ENCODE results near the gene SNTB2. TPM values are rescaled to one million over a fixed set of nuclear protein-coding genes. Genes with fewer than 3 reads are reported as not detected.

SNTB2 gene
- polyA plus RNA-seq, 4 donors = 1.9 to 7.2 (median 5.3) TPM

GRCh38 chr16:69188236-69188549, 1.2 kb downstream of the SNTB2 start:
- Histone ChIP-seq H3K9me3 (ENCODE audit: control insufficient read depth in 2 of 2, insufficient read depth in 1 of 2, low read depth in 1 of 2, low read length in 1 of 2) (no peaks in the 10 kb centered on the region), H3K36me3 (ENCODE audit: control insufficient read depth in 3 of 3, insufficient read depth in 2 of 3, low read depth in 1 of 3, low read length in 3 of 3) (no peaks in the 10 kb centered on the region), H3K4me3 (ENCODE audit: low read depth in 1 of 3, low read length in 3 of 3) (peak overlapping the region; percentile 76 to 94 (median 84)), H3K27me3 (ENCODE audit: control insufficient read depth in 3 of 3, insufficient read depth in 3 of 3, low read length in 3 of 3) (no peaks in the 10 kb centered on the region), H3K27ac (ENCODE audit: low read depth in 1 of 3, low read length in 2 of 3) (peak overlapping the region in 2 of 3 donors; percentile 55 to 99), H3K4me1 (ENCODE audit: control insufficient read depth in 3 of 3, insufficient read depth in 2 of 3, low read depth in 1 of 3, low read length in 2 of 3) (peaks cover 0 to 5% (median 3%) of the 10 kb centered on the region in 3 donors)
- FAIRE-seq = no peak
- peak in 1 of 2 donors; percentile 56 for DNase-seq
- WGBS, 3 donors = 3% methylated on average over 5 of the region's 5 CpGs

- H3K36me3 ChIP-seq (ENCODE audit: control insufficient read depth in 3 of 3, insufficient read depth in 2 of 3, low read depth in 1 of 3, low read length in 3 of 3) = no peaks in the 10 kb centered on the region
- no peaks in the 10 kb centered on the region for H3K27me3 ChIP-seq (ENCODE audit: control insufficient read depth in 3 of 3, insufficient read depth in 3 of 3, low read length in 3 of 3)
- DNase-seq (no peak), FAIRE-seq (no peak)
- no peaks in the 10 kb centered on the region for H3K9me3 ChIP-seq (ENCODE audit: control insufficient read depth in 2 of 2, insufficient read depth in 1 of 2, low read depth in 1 of 2, low read length in 1 of 2)
- peak overlapping the region in 1 of 3 donors; percentile 84 for H3K4me3 ChIP-seq (ENCODE audit: low read depth in 1 of 3, low read length in 3 of 3)
- peaks cover 0 to 5% (median 3%) of the 10 kb centered on the region in 3 donors for H3K4me1 ChIP-seq (ENCODE audit: control insufficient read depth in 3 of 3, insufficient read depth in 2 of 3, low read depth in 1 of 3, low read length in 2 of 3)
- 18 to 28% (median 21%) methylated on average over 5 of the region's 5 CpGs for WGBS, 3 donors
- no peak overlapping the region for H3K27ac ChIP-seq (ENCODE audit: low read depth in 1 of 3, low read length in 2 of 3)
Observed at GRCh38 chr16:69188716-69189115, 1.8 kb downstream of the SNTB2 start.

GRCh38 chr16:69190046-69190588, 3.2 kb downstream of the SNTB2 start:
- H3K4me1 ChIP-seq (ENCODE audit: control insufficient read depth in 3 of 3, insufficient read depth in 2 of 3, low read depth in 1 of 3, low read length in 2 of 3) = peaks cover 0 to 5% (median 3%) of the 10 kb centered on the region in 3 donors
- no peaks in the 10 kb centered on the region for H3K36me3 ChIP-seq (ENCODE audit: control insufficient read depth in 3 of 3, insufficient read depth in 2 of 3, low read depth in 1 of 3, low read length in 3 of 3)
- FAIRE-seq = no peak
- no peaks in the 10 kb centered on the region for H3K9me3 ChIP-seq (ENCODE audit: control insufficient read depth in 2 of 2, insufficient read depth in 1 of 2, low read depth in 1 of 2, low read length in 1 of 2)
- 83 to 91% (median 86%) methylated on average over 2 of the region's 2 CpGs for WGBS, 3 donors
- H3K27me3 ChIP-seq (ENCODE audit: control insufficient read depth in 3 of 3, insufficient read depth in 3 of 3, low read length in 3 of 3) = no peaks in the 10 kb centered on the region
- H3K27ac ChIP-seq (ENCODE audit: low read depth in 1 of 3, low read length in 2 of 3) = no peak overlapping the region
- no peak for DNase-seq
- H3K4me3 ChIP-seq (ENCODE audit: low read depth in 1 of 3, low read length in 3 of 3) = no peak overlapping the region

- 66 to 80% (median 80%) methylated on average over 3 of the region's 3 CpGs for WGBS, 3 donors
- Histone ChIP-seq H3K4me1 (ENCODE audit: control insufficient read depth in 3 of 3, insufficient read depth in 2 of 3, low read depth in 1 of 3, low read length in 2 of 3) (peaks cover 0 to 7% (median 3%) of the 10 kb centered on the region in 3 donors), H3K27ac (ENCODE audit: low read depth in 1 of 3, low read length in 2 of 3) (no peak overlapping the region), H3K9me3 (ENCODE audit: control insufficient read depth in 2 of 2, insufficient read depth in 1 of 2, low read depth in 1 of 2, low read length in 1 of 2) (no peaks in the 10 kb centered on the region), H3K27me3 (ENCODE audit: control insufficient read depth in 3 of 3, insufficient read depth in 3 of 3, low read length in 3 of 3) (no peaks in the 10 kb centered on the region), H3K36me3 (ENCODE audit: control insufficient read depth in 3 of 3, insufficient read depth in 2 of 3, low read depth in 1 of 3, low read length in 3 of 3) (no peaks in the 10 kb centered on the region), H3K4me3 (ENCODE audit: low read depth in 1 of 3, low read length in 3 of 3) (no peak overlapping the region)
- no peak for FAIRE-seq
- no peak for DNase-seq
Observed at GRCh38 chr16:69190598-69190997, 3.6 kb downstream of the SNTB2 start.

GRCh38 chr16:69191136-69191535, 4.2 kb downstream of the SNTB2 start:
- no peak for FAIRE-seq
- H3K4me1 ChIP-seq (ENCODE audit: control insufficient read depth in 3 of 3, insufficient read depth in 2 of 3, low read depth in 1 of 3, low read length in 2 of 3) = peaks cover 0 to 11% (median 3%) of the 10 kb centered on the region in 3 donors
- DNase-seq = no peak
- no peaks in the 10 kb centered on the region for H3K36me3 ChIP-seq (ENCODE audit: control insufficient read depth in 3 of 3, insufficient read depth in 2 of 3, low read depth in 1 of 3, low read length in 3 of 3)
- no peaks in the 10 kb centered on the region for H3K9me3 ChIP-seq (ENCODE audit: control insufficient read depth in 2 of 2, insufficient read depth in 1 of 2, low read depth in 1 of 2, low read length in 1 of 2)
- no peak overlapping the region for H3K4me3 ChIP-seq (ENCODE audit: low read depth in 1 of 3, low read length in 3 of 3)
- no peak overlapping the region for H3K27ac ChIP-seq (ENCODE audit: low read depth in 1 of 3, low read length in 2 of 3)
- 93 to 98% (median 95%) methylated on average over 2 of the region's 2 CpGs for WGBS, 3 donors
- no peaks in the 10 kb centered on the region for H3K27me3 ChIP-seq (ENCODE audit: control insufficient read depth in 3 of 3, insufficient read depth in 3 of 3, low read length in 3 of 3)

- Histone ChIP-seq H3K27ac (ENCODE audit: low read depth in 1 of 3, low read length in 2 of 3) (no peak overlapping the region), H3K36me3 (ENCODE audit: control insufficient read depth in 3 of 3, insufficient read depth in 2 of 3, low read depth in 1 of 3, low read length in 3 of 3) (no peaks in the 10 kb centered on the region), H3K9me3 (ENCODE audit: control insufficient read depth in 2 of 2, insufficient read depth in 1 of 2, low read depth in 1 of 2, low read length in 1 of 2) (no peaks in the 10 kb centered on the region), H3K4me3 (ENCODE audit: low read depth in 1 of 3, low read length in 3 of 3) (no peak overlapping the region), H3K27me3 (ENCODE audit: control insufficient read depth in 3 of 3, insufficient read depth in 3 of 3, low read length in 3 of 3) (no peaks in the 10 kb centered on the region), H3K4me1 (ENCODE audit: control insufficient read depth in 3 of 3, insufficient read depth in 2 of 3, low read depth in 1 of 3, low read length in 2 of 3) (peaks cover 0 to 11% (median under 1%) of the 10 kb centered on the region in 3 donors)
- no peak for DNase-seq
- FAIRE-seq = no peak
Observed at GRCh38 chr16:69193855-69194254, 6.9 kb downstream of the SNTB2 start.

- Histone ChIP-seq H3K9me3 (ENCODE audit: control insufficient read depth in 2 of 2, insufficient read depth in 1 of 2, low read depth in 1 of 2, low read length in 1 of 2) (no peaks in the 10 kb centered on the region), H3K27me3 (ENCODE audit: control insufficient read depth in 3 of 3, insufficient read depth in 3 of 3, low read length in 3 of 3) (no peaks in the 10 kb centered on the region), H3K36me3 (ENCODE audit: control insufficient read depth in 3 of 3, insufficient read depth in 2 of 3, low read depth in 1 of 3, low read length in 3 of 3) (no peaks in the 10 kb centered on the region), H3K4me1 (ENCODE audit: control insufficient read depth in 3 of 3, insufficient read depth in 2 of 3, low read depth in 1 of 3, low read length in 2 of 3) (peaks cover 0 to 11% (median 0%) of the 10 kb centered on the region in 3 donors), H3K4me3 (ENCODE audit: low read depth in 1 of 3, low read length in 3 of 3) (no peak overlapping the region), H3K27ac (ENCODE audit: low read depth in 1 of 3, low read length in 2 of 3) (no peak overlapping the region)
- FAIRE-seq = no peak
- no peak for DNase-seq
Observed at GRCh38 chr16:69194488-69194887, 7.5 kb downstream of the SNTB2 start.

GRCh38 chr16:69195369-69196029, 8.5 kb downstream of the SNTB2 start:
- Histone ChIP-seq H3K36me3 (ENCODE audit: control insufficient read depth in 3 of 3, insufficient read depth in 2 of 3, low read depth in 1 of 3, low read length in 3 of 3) (no peaks in the 10 kb centered on the region), H3K27ac (ENCODE audit: low read depth in 1 of 3, low read length in 2 of 3) (no peak overlapping the region), H3K9me3 (ENCODE audit: control insufficient read depth in 2 of 2, insufficient read depth in 1 of 2, low read depth in 1 of 2, low read length in 1 of 2) (no peaks in the 10 kb centered on the region), H3K4me3 (ENCODE audit: low read depth in 1 of 3, low read length in 3 of 3) (no peak overlapping the region), H3K27me3 (ENCODE audit: control insufficient read depth in 3 of 3, insufficient read depth in 3 of 3, low read length in 3 of 3) (no peaks in the 10 kb centered on the region), H3K4me1 (ENCODE audit: control insufficient read depth in 3 of 3, insufficient read depth in 2 of 3, low read depth in 1 of 3, low read length in 2 of 3) (peaks cover 0 to 11% (median 0%) of the 10 kb centered on the region in 3 donors)
- FAIRE-seq (no peak), DNase-seq (no peak)
- 68 to 83% (median 71%) methylated on average over 4 of the region's 4 CpGs for WGBS, 3 donors

- no peaks in the 10 kb centered on the region for H3K36me3 ChIP-seq (ENCODE audit: control insufficient read depth in 3 of 3, insufficient read depth in 2 of 3, low read depth in 1 of 3, low read length in 3 of 3)
- H3K27me3 ChIP-seq (ENCODE audit: control insufficient read depth in 3 of 3, insufficient read depth in 3 of 3, low read length in 3 of 3) = no peaks in the 10 kb centered on the region
- H3K4me3 ChIP-seq (ENCODE audit: low read depth in 1 of 3, low read length in 3 of 3) = no peak overlapping the region
- FAIRE-seq = no peak
- DNase-seq = no peak
- no peak overlapping the region for H3K27ac ChIP-seq (ENCODE audit: low read depth in 1 of 3, low read length in 2 of 3)
- no peaks in the 10 kb centered on the region for H3K9me3 ChIP-seq (ENCODE audit: control insufficient read depth in 2 of 2, insufficient read depth in 1 of 2, low read depth in 1 of 2, low read length in 1 of 2)
- H3K4me1 ChIP-seq (ENCODE audit: control insufficient read depth in 3 of 3, insufficient read depth in 2 of 3, low read depth in 1 of 3, low read length in 2 of 3) = peaks cover 0 to 6% (median 0%) of the 10 kb centered on the region in 3 donors
Observed at GRCh38 chr16:69197573-69197972, 10.6 kb downstream of the SNTB2 start.

All from small intestine (tissue), 7 donors.